GM13976 (cell line): Measurements from ENCODE around the gene LMAN2L.

ENCODE experiments used
- DNase-seq: peaks from one replicate; pipeline ENCODE4 v3.0.0; 2012; ENCODE audit warnings: low spot score
- CTCF ChIP-seq: IDR thresholded peaks from 2 replicates; pipeline ENCODE4 v1.5.1; 2012; ENCODE audit warnings: borderline replicate concordance, mild to moderate bottlenecking; ENCODE audit not compliant: insufficient read depth; ENCODE audit errors: extremely low read depth, missing control alignments, control extremely low read depth
- in situ Hi-C: fragments of 300-500 bp; cut with MboI; formaldehyde crosslinking; loops from one replicate; pipeline ENCODE4 v1.12.0; 2022; ENCODE audit warnings: low sequenced_read_pairs, mixed read lengths, inconsistent platforms; ENCODE audit not compliant: unreplicated experiment

Gene LMAN2L

GRCh38 chr2:96767135-96767871 lies 27.4 kb upstream of the LMAN2L start:
- TF ChIP-seq CTCF = no peak
- in situ Hi-C loops = no loop called here
- DNase-seq = no peak

GRCh38 chr2:96764253-96764637 lies 24.4 kb upstream of the LMAN2L start:
- in situ Hi-C loops = no loop called here
- no peak for DNase-seq
- no peak for TF ChIP-seq CTCF

DNA sequence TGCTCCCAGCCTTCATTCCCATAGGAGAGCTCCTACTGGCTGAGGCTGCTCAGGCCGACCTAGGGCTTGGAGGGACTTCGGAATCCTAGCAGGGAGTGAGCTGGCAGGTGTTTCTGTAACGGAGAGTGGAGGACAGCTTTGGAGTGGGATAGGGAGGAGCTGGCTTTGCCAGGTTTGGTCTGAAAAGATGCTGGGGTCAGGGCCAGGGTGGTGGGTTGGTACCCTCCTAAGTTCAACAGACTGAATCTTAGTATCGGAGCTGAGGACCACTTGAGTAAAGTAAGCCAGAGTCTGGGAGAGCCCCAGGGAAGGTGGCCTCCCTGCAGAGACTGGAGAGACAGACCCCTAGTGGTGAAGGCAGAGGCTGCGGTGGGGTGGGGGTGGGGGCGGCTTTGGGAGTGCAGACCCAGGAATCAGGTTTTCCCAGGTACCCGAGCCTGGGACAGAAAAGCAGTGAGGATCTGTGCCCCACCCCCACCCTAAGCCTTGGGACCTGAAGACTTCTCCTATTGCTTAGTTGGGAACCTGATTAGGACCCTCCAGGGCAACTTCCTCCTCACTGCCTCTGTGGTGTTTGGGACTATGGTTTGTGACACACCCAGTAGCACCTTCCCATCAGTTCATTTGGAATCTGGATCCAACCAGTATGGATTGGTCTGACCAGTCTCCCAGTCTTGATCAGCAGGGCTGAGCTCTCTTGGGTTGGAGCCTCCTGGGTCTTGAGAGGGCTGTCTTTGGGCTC lies 23.8 kb upstream of the LMAN2L start:
- DNase-seq = peak; percentile 69
- peak; percentile 66 for TF ChIP-seq CTCF
- in situ Hi-C loops = no loop called here

GRCh38 chr2:96762529-96763311 lies 22.9 kb upstream of the LMAN2L start:
- TF ChIP-seq CTCF = no peak
- in situ Hi-C loops = no loop called here
- DNase-seq = no peak

DNA sequence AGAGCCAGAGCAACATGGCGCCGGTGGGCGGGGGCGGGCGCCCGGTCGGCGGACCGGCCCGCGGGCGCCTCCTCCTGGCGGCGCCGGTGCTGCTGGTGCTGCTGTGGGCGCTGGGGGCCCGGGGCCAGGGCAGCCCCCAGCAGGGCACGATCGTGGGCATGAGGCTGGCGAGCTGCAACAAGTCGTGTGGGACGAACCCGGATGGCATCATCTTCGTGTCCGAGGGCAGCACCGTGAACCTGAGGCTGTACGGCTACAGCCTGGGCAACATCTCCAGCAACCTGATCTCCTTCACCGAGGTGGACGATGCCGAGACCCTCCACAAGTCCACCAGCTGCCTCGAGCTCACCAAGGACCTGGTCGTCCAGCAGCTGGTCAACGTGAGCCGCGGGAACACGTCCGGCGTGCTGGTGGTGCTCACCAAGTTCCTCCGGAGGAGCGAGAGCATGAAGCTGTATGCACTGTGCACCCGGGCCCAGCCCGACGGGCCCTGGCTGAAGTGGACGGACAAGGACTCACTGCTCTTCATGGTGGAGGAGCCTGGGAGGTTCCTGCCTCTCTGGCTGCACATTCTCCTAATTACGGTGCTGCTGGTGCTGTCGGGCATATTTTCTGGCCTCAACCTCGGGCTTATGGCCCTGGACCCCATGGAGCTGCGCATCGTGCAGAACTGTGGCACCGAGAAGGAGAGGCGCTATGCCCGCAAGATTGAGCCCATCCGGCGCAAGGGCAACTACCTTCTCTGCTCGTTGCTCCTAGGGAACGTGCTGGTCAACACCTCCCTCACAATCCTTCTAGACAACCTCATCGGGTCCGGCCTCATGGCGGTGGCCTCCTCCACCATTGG lies 21.3 kb upstream of the LMAN2L start:
- TF ChIP-seq CTCF = peak; percentile 78
- DNase-seq = no peak
- in situ Hi-C loops = no loop called here
